WTC11 (cell line): ENCODE results near the gene SCN4B.

Experiments
- ATF1 ChIP-seq: sonication (generic); formaldehyde crosslinking; IDR thresholded peaks from 2 replicates; pipeline ENCODE4 v1.8.1; 2023; ENCODE audit warnings: mild to moderate bottlenecking, moderate library complexity, missing genetic modification reagents
- ESRRA ChIP-seq: sonication (generic); formaldehyde crosslinking; IDR thresholded peaks from 2 replicates; pipeline ENCODE4 v1.8.1; 2022; ENCODE audit warnings: mild to moderate bottlenecking, missing genetic modification reagents, borderline replicate concordance
- JUN ChIP-seq: sonication (generic); formaldehyde crosslinking; IDR thresholded peaks from 2 replicates; pipeline ENCODE4 v1.8.0; 2023; ENCODE audit warnings: mild to moderate bottlenecking, missing genetic modification reagents
- MAX ChIP-seq: sonication (generic); formaldehyde crosslinking; IDR thresholded peaks from 2 replicates; pipeline ENCODE4 v1.8.0; 2022; ENCODE audit warnings: mild to moderate bottlenecking, missing genetic modification reagents
- MYBL2 ChIP-seq: sonication (generic); formaldehyde crosslinking; IDR thresholded peaks from 2 replicates; pipeline ENCODE4 v1.8.1; 2023; ENCODE audit warnings: mild to moderate bottlenecking, moderate library complexity, missing genetic modification reagents
- NR1H2 ChIP-seq: sonication (generic); formaldehyde crosslinking; IDR thresholded peaks from 2 replicates; pipeline ENCODE4 v1.9.0; 2021; ENCODE audit warnings: mild to moderate bottlenecking, moderate library complexity, missing genetic modification reagents
- TF ChIP-seq, protein P1 (sequence below): fragments of 200-600 bp; IDR thresholded peaks from 2 replicates; pipeline ENCODE4 v1.8.0; 2022; ENCODE audit warnings: antibody characterized with exemption
- TF ChIP-seq, protein P2 (sequence below): sonication (generic); formaldehyde crosslinking; IDR thresholded peaks from 2 replicates; pipeline ENCODE4 v1.8.0; 2023; ENCODE audit warnings: missing genetic modification reagents

DNA sequence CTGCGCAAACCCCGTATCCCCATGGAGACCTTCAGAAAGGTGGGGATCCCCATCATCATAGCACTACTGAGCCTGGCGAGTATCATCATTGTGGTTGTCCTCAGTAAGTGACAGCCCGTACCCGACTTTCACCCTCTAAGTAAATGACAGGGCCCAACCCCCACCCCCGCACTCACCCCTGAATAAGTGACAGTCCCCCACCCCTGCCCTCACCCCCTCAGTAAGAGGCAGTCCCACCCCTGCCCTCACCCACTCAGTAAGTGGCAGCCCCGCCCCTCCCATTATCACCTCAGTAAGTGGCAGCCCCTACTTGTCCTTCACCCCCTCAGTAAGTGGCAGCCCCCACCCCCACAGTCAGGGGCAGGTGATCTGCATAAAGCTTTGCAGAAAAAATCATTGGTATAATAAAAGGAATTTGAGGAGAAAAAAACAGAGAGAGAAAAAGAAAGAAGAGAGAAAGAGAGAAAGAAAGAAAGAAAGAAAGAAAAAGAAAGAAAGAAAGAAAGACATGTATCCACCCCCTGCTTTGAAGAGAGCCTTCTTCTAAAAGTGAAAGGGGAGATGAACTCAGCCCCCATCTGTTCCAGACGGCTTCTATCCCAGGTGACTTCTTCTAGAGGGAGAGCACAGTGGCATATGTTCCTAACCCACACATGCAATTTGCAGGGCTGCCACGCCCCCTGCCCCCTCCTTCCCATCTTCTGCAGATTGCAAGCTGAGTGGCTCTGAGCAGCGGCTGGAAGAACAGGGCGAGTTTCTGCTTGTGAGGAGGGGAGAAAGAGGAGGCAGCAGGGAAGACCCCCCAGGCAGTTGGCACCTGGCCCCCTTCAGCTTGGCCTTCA, 53.4 kb downstream of the SCN4B start:
- TF ChIP-seq, protein P1, sequence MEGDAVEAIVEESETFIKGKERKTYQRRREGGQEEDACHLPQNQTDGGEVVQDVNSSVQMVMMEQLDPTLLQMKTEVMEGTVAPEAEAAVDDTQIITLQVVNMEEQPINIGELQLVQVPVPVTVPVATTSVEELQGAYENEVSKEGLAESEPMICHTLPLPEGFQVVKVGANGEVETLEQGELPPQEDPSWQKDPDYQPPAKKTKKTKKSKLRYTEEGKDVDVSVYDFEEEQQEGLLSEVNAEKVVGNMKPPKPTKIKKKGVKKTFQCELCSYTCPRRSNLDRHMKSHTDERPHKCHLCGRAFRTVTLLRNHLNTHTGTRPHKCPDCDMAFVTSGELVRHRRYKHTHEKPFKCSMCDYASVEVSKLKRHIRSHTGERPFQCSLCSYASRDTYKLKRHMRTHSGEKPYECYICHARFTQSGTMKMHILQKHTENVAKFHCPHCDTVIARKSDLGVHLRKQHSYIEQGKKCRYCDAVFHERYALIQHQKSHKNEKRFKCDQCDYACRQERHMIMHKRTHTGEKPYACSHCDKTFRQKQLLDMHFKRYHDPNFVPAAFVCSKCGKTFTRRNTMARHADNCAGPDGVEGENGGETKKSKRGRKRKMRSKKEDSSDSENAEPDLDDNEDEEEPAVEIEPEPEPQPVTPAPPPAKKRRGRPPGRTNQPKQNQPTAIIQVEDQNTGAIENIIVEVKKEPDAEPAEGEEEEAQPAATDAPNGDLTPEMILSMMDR = no peak
- TF ChIP-seq ESRRA (CRISPR knock-in tag) (no peak), MAX (CRISPR knock-in tag) (no peak), ATF1 (no peak), MYBL2 (CRISPR knock-in tag) (no peak), NR1H2 (no peak), JUN (CRISPR knock-in tag) (no peak)
- TF ChIP-seq, protein P2, sequence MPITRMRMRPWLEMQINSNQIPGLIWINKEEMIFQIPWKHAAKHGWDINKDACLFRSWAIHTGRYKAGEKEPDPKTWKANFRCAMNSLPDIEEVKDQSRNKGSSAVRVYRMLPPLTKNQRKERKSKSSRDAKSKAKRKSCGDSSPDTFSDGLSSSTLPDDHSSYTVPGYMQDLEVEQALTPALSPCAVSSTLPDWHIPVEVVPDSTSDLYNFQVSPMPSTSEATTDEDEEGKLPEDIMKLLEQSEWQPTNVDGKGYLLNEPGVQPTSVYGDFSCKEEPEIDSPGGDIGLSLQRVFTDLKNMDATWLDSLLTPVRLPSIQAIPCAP (CRISPR knock-in tag) = no peak
